Measurements from ENCODE around the gene SPEN. TPM values are rescaled to one million over a fixed set of nuclear protein-coding genes. Genes with fewer than 3 reads are reported as not detected.

SPEN gene
- polyA plus RNA-seq, 1 donor from 2014 or later = 7.1 TPM

- no peak overlapping the region for H3K27ac ChIP-seq (ENCODE audit: low read length)
- no peak overlapping the region for H2AFZ ChIP-seq (ENCODE audit: low read depth, low read length)
- no peaks in the 10 kb centered on the region for H3K36me3 ChIP-seq (ENCODE audit: insufficient read depth, low read length)
- no peaks in the 10 kb centered on the region for H3F3A ChIP-seq (ENCODE audit: insufficient read depth, low read length, poor library complexity, severe bottlenecking)
- H3K79me2 ChIP-seq (replicated peaks; ENCODE audit: insufficient read depth, low read length) = peaks cover 10% of the 10 kb centered on the region
- no peak for TF ChIP-seq EZH2 (IDR thresholded peaks at IDR 0.05; ENCODE audit: borderline replicate concordance, insufficient read depth, low read length, poor library complexity, severe bottlenecking)
- no peak for TF ChIP-seq TAF1 (IDR thresholded peaks at IDR 0.05; ENCODE audit: low read depth)
- TF ChIP-seq EP300 (conservative IDR thresholded peaks at IDR 0.05; ENCODE audit: poor library complexity, severe bottlenecking) = no peak
- no peak for TF ChIP-seq MXI1 (conservative IDR thresholded peaks at IDR 0.05; ENCODE audit: poor library complexity, severe bottlenecking)
- TF ChIP-seq REST (IDR thresholded peaks at IDR 0.05; ENCODE audit: borderline replicate concordance) = no peak
- no peak for TF ChIP-seq RAD21 (conservative IDR thresholded peaks at IDR 0.05)
- H3K9me3 ChIP-seq (ENCODE audit: low read length) = no peaks in the 10 kb centered on the region
- H3K27me3 ChIP-seq (ENCODE audit: insufficient read depth, low read depth, low read length) = no peaks in the 10 kb centered on the region
- H3K9ac ChIP-seq (ENCODE audit: low read length) = no peak overlapping the region
- no peak overlapping the region for H3K4me2 ChIP-seq (ENCODE audit: low read length)
- no peak overlapping the region for H3K4me3 ChIP-seq (ENCODE audit: low read length)
- peaks cover 7% of the 10 kb centered on the region for H4K20me1 ChIP-seq (ENCODE audit: insufficient read depth)
- no peaks in the 10 kb centered on the region for H3K9me2 ChIP-seq (ENCODE audit: insufficient read depth, low read length)
Observed at GRCh38 chr1:15948595-15949452, 101.3 kb downstream of the SPEN start.

GRCh38 chr1:15949453-15950245 lies 102.1 kb downstream of the SPEN start:
- no peak overlapping the region for H3K4me3 ChIP-seq (ENCODE audit: low read length)

More at GRCh38 chr1:15949453-15950245, 102.1 kb downstream of the SPEN start:
- no peaks in the 10 kb centered on the region for H3K9me3 ChIP-seq (ENCODE audit: low read length)
- H4K20me1 ChIP-seq (ENCODE audit: insufficient read depth) = peaks cover 7% of the 10 kb centered on the region
- H3K36me3 ChIP-seq (ENCODE audit: insufficient read depth, low read length) = no peaks in the 10 kb centered on the region
- no peaks in the 10 kb centered on the region for H3F3A ChIP-seq (ENCODE audit: insufficient read depth, low read length, poor library complexity, severe bottlenecking)
- no peak overlapping the region for H3K9ac ChIP-seq (ENCODE audit: low read length)
- no peak overlapping the region for H2AFZ ChIP-seq (ENCODE audit: low read depth, low read length)
- no peaks in the 10 kb centered on the region for H3K9me2 ChIP-seq (ENCODE audit: insufficient read depth, low read length)
- no peak for TF ChIP-seq TAF1 (IDR thresholded peaks at IDR 0.05; ENCODE audit: low read depth)
- TF ChIP-seq SMC3 (conservative IDR thresholded peaks at IDR 0.05; ENCODE audit: poor library complexity) = no peak
- TF ChIP-seq CTCF (IDR thresholded peaks at IDR 0.05; ENCODE audit: poor library complexity, severe bottlenecking) = no peak
- TF ChIP-seq RAD21 (conservative IDR thresholded peaks at IDR 0.05) = no peak
- no peak for TF ChIP-seq EZH2 (IDR thresholded peaks at IDR 0.05; ENCODE audit: borderline replicate concordance, insufficient read depth, low read length, poor library complexity, severe bottlenecking)
- no peak for TF ChIP-seq EP300 (conservative IDR thresholded peaks at IDR 0.05; ENCODE audit: poor library complexity, severe bottlenecking)
- no peak for TF ChIP-seq MXI1 (conservative IDR thresholded peaks at IDR 0.05; ENCODE audit: poor library complexity, severe bottlenecking)
- no peak for TF ChIP-seq POLR2AphosphoS5 (IDR thresholded peaks at IDR 0.05)
- TF ChIP-seq REST (IDR thresholded peaks at IDR 0.05; ENCODE audit: borderline replicate concordance) = no peak
- H3K79me2 ChIP-seq (replicated peaks; ENCODE audit: insufficient read depth, low read length) = peaks cover 10% of the 10 kb centered on the region
- no peak overlapping the region for H3K27ac ChIP-seq (ENCODE audit: low read length)
- no peaks in the 10 kb centered on the region for H3K27me3 ChIP-seq (ENCODE audit: insufficient read depth, low read depth, low read length)
- H3K4me2 ChIP-seq (ENCODE audit: low read length) = no peak overlapping the region

Measured in neural cell (in vitro differentiated cells).